ENCODE data around the gene CHSY1.

The CHSY1 gene

GRCh38 chr15:101152914-101153313 lies 98.9 kb downstream of the CHSY1 start:
- no peak for DNase-seq (ENCODE audit: low spot score)

DNA sequence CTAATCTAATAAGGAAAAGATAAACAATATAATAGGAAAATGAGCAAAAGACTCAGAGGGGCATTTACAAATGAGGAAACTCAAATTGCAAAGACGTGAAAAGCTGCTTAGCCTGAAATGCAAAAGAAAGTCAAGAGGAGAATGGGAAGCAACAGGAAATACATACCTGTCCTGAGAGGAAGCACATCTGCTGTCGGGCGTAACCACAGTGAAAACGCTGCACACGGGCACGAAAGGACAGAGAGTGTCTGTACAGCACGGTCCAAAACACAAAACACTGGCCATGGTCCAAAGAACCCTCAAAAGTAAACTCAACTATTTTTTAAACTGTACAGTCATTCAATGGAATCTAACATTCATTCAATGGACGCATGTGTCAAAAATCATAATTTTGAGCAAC lies 100.6 kb downstream of the CHSY1 start:
- no peak for DNase-seq (ENCODE audit: low spot score)
- TF ChIP-seq, protein P1, sequence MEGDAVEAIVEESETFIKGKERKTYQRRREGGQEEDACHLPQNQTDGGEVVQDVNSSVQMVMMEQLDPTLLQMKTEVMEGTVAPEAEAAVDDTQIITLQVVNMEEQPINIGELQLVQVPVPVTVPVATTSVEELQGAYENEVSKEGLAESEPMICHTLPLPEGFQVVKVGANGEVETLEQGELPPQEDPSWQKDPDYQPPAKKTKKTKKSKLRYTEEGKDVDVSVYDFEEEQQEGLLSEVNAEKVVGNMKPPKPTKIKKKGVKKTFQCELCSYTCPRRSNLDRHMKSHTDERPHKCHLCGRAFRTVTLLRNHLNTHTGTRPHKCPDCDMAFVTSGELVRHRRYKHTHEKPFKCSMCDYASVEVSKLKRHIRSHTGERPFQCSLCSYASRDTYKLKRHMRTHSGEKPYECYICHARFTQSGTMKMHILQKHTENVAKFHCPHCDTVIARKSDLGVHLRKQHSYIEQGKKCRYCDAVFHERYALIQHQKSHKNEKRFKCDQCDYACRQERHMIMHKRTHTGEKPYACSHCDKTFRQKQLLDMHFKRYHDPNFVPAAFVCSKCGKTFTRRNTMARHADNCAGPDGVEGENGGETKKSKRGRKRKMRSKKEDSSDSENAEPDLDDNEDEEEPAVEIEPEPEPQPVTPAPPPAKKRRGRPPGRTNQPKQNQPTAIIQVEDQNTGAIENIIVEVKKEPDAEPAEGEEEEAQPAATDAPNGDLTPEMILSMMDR (IDR thresholded peaks at IDR 0.05) = no peak
- Histone ChIP-seq H3K4me3 (no peak overlapping the region), H3K27ac (no peak overlapping the region)

More at GRCh38 chr15:101152914-101153313, 98.9 kb downstream of the CHSY1 start:
- TF ChIP-seq, protein P1 (IDR thresholded peaks at IDR 0.05) = no peak
- Histone ChIP-seq H3K27ac (no peak overlapping the region), H3K4me3 (no peak overlapping the region)

- no peak overlapping the region for H3K27ac ChIP-seq
- DNase-seq (ENCODE audit: low spot score) = no peak
- no peak overlapping the region for H3K4me3 ChIP-seq
- TF ChIP-seq, protein P1 (IDR thresholded peaks at IDR 0.05) = no peak
Observed at GRCh38 chr15:101150723-101151040, 101.2 kb downstream of the CHSY1 start.

GRCh38 chr15:101149864-101150722 lies 101.8 kb downstream of the CHSY1 start:
- TF ChIP-seq, protein P1 (IDR thresholded peaks at IDR 0.05) = no peak
- H3K4me3 ChIP-seq = no peak overlapping the region
- DNase-seq (ENCODE audit: low spot score) = no peak
- no peak overlapping the region for H3K27ac ChIP-seq

DNA sequence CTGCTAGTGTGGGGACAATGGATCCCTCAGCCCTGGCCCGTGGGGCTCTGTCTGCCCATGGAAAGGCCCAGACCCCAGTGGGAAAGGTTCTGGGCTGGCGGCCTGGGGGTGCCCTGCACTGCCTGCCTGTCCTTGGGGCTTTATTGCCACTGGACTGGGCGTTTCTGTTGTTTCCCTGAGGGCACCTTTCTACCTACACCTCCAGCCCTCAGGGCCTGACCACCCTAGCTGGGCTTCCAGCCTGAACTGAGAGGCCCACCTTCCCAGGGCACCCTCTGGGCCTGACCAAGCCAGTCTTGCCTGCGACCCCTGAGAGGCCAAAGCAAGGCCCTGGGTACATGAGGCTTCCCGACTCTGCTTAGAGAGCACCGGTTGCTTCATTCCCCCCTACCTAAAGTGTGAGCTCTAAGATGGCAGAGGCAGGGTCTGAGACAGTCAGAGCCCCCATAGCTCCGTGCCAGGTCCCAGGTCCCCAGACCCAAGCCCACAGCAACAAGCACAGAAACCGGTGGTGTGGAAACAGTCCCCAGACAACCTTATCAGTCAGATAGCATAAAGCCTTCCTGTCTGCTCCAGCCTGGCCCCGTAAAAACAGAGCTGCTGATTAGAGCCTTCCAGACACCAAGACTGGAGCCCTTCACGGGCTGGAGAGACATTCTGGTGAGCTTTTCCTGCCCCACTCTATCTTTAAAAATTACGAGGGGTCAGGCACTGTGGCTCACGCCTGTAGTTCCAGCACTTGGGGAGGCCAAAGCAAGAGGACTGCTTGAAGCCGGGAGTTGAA lies 102.8 kb downstream of the CHSY1 start:
- TF ChIP-seq, protein P1 (IDR thresholded peaks at IDR 0.05) = no peak
- DNase-seq (ENCODE audit: low spot score) = no peak
- peak overlapping the region in 1 of 2 donors; percentile 34 for H3K27ac ChIP-seq

GRCh38 chr15:101148166-101148880 lies 103.5 kb downstream of the CHSY1 start:
- DNase-seq (ENCODE audit: low spot score) = no peak
- no peak overlapping the region for H3K4me3 ChIP-seq
- H3K27ac ChIP-seq = peak overlapping the region in 1 of 2 donors; percentile 34
- TF ChIP-seq, protein P1 (IDR thresholded peaks at IDR 0.05) = no peak

More for the DNA sequence above, 102.8 kb downstream of the CHSY1 start:
- H3K4me3 ChIP-seq = no peak overlapping the region
